Hypothalamus (tissue), 51 donors: ENCODE measurements around the gene AGBL4.
"Not testable (repeated sequence)": the region's sequence is repeated elsewhere in the genome, so short reads cannot be mapped to it uniquely, and the experiment has no call there.

ENCODE experiments used
- DNase-seq, 51 donors: peaks; one replicate each; lab custom pipeline; 2025; lab: John Stamatoyannopoulos, UW

AGBL4 gene

DNA sequence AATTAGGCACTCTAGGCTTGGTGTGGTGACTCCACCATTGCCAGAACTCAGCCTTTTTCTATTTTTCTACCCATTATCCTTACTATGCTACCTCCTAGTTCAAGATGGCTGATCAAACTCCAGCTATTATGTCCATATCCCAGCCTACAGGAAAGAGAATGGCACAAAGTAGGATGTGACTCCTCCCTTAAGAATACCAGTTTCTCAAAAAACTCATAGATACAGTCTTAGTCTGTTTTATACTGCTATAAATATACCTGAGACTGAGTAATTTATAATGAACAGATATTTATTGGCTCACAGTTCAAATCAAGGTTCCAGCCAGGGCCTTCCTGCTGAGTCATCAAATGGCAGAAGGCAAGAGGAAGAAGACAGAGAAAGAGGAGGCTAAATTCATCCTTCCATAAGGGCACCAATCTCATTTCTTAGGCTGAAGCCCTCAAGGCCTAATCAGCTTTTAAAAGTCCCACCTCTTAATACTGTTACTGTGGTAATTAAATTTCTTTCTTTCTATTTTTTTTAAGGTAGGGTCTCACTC lies 704.3 kb downstream of the AGBL4 start:
- no peak for DNase-seq

DNA sequence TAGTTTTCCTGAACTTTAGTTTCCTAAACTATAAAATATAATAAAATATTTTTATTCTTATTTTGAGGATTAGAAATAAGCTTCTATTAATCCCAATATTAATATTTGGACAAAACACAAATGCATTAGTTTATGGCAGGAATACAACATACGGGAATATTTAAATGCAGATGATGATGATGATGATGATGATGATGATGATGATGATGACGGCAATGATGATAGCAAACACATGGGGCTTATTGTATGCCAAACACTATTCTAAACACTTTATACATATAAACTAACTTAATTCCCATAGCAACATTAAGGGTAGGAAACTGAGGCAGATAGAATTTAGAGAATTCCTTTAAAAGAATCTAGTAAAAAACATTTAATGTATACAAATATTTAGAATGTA lies 705.5 kb downstream of the AGBL4 start:
- DNase-seq: no peak

DNA sequence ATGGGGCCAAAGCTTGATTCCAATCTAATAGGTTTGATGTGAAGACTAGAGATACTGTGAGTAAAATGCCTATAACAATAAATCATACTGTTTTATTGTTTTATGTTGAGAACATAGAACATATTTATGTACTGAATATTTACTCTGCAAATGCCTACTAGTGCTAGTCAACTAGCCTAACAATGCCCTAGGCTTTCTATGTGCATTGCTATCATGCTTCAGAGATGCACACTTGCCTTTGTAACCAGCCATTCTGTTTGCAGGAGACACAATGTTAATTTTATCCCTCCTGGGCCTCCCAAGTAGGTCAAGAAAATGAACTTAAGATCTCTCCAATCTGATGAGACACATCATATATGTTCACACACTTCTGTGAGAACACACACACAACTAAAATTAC lies 716.3 kb downstream of the AGBL4 start:
- DNase-seq: no peak

DNA sequence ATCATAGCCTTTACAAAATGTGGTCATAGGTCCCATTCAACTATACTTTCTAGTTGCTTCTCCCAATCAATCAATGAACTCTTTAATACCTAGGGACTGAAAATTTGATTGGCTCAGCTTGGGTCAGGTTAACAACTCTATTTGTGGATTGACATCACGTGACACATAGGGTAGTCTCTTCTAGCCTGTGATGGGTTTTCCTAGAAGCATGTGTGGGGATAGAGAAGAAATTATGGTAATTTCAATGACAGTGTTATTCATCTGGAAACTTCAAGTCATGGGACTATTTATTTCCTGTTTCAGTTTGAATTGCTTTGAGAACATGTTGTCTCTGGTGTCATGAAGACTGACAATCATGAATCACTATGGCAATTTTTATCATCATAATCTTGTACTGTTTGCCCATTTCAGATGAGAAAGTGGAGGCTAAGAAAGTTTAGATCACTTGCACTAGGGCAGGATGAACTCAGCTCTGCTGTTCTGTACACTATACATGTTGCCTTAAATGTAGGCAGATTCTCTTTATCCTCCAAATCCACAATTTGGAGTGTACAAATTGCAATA lies 717.2 kb downstream of the AGBL4 start:
- no peak for DNase-seq

DNA sequence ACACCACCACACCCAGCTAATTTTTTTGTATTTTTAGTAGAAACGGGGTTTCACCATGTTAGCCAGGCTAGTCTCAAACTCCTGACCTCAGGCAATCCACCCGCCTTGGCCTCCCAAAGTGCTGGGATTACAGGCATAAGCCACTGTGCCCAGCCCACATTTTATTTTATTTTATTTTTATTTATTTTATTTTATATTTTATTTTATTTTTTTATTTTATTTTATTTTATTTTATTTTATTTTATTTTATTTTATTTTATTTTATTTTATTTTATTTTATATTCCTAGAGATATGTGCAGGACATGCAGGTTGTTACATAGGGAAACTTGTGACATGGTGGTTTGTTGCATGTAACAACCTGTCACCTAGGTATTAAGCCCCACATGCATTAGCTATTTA lies 721.4 kb downstream of the AGBL4 start:
- DNase-seq: not testable (repeated sequence)

DNA sequence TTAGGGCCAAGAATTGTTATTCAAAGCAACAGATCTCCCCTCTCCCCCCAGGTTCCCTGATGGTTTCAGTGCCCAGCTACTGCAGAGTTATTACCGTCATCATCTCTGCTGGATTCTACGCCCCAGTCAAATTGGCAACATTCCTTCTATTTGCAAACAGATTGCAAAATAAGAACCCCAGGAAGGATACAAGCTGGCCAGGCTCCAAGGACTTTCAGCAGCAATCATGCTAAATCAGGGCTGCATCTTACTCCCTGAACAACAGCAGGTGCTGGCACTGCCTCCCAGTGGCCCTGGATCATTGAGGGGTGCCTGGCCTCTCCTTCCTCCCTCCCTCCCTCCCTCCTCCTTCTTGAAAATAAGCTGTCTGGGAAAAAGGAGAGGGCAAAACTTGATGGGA lies 725.5 kb downstream of the AGBL4 start:
- peak in 12 of 51 donors; percentile 1 to 21 (median 6) for DNase-seq

DNA sequence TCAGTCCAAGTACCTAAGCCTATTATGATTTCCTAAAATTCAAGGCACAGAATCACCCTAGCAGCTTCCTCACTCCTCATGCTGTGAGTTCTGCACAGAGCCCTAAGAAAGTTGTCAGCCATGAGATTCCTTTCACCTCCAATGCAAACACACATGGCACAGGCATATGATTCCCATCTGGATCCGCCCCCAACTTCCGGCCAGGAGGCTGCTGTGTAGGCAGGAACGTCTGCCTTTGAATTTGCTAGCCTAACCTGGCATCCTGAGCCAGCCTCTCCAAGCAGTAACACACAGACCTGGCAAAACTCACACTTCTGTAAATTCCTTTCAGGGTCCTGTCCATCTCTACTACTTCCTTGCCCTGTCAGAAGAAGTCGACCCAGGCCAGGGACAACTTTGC lies 726.0 kb downstream of the AGBL4 start:
- peak in 2 of 51 donors; percentile 7 to 39 for DNase-seq

DNA sequence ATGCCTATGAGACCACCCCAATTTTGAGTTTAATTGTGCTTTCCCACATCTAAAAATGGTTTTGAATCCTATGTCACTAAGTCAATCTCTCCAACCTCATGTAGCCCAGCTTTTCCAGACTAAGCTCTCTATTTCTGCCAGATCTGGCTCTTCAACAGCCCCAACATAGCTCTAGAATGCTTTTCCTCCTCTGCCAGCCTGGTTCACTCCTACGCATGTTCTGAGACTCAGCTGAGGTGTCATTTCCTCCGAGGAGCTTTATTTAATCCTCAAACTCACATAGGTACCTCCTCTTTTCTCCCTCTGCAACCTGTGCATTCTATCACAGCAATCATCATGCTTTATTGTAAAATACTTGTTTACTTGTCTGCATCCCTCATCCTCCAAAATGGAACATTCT lies 729.2 kb downstream of the AGBL4 start:
- DNase-seq: peak in 2 of 51 donors; percentile 8 to 18

DNA sequence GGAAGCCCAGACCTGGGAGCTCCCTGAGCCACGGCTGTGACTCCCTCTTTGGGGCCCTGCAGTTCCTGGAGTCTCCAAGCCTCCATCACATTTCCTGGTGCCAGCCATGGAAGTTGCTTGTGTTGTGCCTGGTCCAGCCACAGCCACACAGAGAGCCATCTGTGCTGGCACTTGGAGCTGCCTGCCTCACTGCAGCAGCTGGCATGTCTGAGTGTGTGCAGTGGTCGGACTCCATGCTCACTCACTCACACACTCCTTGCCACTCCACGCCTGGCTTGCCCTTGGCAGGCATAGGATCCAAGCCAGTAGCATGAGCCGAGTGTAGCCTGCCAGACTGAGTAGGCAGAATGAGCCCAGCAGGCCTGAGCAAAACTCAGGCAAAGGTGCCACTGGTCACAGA lies 730.7 kb downstream of the AGBL4 start:
- DNase-seq: peak in 1 of 51 donors; percentile 4

DNA sequence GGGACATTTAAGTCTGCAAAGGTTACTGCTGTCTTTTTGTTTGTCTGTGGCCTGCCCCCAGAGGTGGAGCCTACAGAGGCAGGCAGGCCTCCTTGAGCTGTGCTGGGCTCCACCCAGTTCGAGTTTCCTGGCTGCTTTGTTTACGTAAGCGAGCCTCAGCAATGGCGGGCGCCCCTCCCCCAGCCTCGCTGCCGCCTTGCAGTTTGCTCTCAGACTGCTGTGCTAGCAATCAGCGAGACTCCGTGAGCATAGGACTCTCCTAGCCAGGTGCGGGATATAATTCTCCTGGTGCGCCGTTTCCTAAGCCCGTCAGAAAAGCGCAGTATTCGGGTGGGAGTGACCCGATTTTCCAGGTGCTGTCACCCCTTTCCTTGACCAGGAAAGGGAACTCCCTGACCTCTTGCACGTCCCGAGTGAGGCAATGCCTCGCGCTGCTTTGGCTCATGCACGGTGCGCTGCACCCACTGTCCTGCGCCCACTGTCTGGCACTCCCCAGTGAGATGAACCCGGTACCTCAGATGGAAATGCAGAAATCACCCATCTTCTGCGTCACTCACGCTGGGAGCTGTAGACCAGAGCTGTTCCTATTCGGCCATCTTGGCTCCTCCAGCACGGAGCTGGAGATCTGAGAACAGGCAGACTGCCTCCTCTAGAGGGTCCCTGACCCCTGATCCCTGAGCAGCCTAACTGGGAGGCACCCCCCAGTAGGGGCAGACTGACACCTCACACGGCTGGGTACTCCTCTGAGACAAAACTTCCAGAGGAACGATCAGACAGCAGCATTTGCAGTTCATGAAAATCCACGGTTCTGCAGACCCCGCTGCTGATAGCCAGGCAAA lies 766.3 kb downstream of the AGBL4 start:
- DNase-seq: not testable (repeated sequence)

DNA sequence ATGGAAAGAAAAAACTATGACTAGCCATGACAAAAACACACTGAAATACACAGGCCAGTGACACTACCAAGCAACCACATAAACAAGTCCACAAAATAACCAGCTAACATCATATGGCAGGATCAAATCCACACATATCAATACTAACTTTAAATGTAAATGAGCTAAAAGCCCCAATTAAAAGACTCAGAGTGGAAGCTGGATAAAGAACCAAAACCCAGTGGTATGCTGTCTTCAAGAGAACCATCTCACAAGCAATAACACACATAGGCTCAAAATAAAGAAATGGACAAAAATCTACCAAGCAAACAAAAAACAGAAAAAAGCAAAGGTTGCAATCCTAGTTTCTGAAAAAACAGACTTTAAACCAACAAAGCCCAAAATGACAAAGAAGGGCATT lies 770.8 kb downstream of the AGBL4 start:
- DNase-seq: no peak

DNA sequence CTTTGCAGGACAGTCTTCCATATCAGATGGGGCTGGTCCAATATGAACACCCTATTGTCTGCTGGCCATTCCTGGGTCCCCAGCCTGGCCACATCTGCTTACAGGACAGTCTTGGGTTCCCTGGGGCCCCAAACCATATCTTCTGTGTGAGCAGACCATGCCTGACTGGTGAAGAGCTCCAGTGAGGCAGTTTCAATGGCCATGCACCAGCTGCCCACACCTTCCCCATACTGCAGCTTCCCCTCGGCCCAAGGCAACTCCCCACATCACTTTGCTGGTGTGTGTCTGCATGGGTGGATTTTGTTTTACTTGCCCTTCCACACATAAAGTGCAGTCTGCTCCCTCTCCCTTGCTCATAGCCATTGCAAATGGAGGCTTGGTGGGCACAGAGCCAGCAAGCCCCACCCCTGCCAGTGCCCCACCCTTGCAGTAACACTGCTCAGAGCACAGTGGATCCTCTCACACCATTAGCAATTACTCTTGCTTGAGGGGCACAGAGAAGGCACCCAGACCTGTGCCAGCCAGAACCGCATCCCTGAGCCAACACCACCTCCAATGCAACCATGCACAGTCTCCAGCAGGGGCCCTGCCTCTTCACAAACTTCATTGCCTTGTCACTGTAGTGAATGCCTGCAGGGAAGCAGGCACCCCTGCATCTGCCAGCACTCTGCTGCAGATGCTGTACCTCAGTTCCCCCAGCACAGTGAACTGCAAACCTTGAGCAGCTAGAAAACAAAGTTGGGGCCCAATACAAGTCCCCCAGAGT lies 772.6 kb downstream of the AGBL4 start:
- DNase-seq: no peak

DNA sequence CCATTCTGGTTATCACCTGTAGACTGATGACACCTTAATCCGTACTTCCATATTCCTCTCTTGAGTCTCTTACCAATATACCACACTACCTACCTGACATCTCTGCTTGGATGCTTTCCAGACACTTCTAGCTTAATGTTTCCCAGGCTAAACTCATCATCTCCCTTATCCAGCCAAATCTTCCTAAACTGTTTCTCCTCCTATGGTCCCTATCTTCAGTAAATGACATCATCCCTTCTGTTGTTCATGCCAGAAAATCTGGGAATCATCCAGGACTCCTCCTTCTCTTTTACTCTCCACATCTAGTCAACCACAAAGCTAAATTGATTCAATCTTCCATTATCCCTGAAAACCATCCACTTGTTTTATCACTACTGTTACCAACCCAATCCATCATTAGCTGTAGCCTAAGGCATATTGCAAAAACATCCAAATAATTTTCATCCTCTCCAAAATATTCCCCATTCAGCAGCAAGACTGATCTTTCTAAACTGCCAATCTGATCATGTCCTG lies 783.0 kb downstream of the AGBL4 start:
- DNase-seq: no peak

DNA sequence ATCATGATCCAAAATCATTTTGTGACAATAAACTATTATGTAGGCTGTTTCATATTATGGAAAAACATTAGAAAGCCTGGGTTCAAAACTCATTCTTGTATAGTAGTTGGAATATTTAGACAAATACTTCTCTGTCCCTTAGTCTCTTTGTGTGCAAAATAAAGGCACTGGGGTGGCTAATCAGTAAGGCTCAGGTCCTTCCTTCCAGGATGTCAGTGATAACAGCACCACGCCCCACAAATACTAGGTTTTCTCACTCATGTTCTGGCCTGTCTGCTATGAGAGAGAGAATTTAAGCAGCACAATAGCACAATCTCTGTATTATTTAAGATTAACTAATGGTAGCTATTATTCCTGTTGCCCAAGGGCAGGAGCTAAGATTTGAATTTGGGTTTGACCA lies 788.8 kb downstream of the AGBL4 start:
- DNase-seq: no peak

DNA sequence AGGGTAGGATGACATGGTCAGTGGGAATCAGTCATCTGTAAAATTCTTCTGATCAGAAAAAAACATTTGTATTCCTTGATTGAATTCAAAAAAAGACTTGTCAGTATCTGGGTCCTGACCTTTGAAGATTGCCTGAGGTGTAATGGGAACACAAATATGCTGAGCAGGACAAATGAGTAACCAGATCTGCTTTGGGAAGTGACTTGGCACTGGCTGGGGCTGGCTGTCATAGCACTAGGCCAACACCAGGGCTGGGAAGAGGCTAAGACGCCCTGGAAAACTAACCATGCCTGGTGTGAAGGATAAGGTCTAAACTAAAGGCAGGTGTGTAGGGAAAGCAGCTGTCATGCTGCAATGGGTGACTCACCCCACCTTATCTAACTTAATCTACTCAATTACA lies 794.2 kb downstream of the AGBL4 start:
- no peak for DNase-seq

DNA sequence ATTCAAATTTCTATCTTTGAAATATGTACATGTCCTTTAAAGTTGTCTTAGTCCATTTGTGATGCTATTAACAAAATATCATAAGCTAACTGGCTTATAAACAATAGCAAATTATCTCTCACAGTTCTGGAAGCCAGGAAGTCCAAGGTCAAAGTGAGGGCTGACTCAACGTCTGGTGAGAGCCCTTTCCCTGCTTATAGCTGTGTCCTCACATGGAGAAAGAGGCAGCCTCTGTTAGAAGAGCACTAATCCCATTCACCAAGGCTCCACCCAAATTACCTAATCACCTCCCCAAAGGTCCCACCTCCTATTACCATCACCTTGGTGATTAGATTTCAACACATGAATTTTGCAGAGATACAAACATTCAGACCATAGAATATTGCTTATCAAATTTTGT lies 797.0 kb downstream of the AGBL4 start:
- no peak for DNase-seq

DNA sequence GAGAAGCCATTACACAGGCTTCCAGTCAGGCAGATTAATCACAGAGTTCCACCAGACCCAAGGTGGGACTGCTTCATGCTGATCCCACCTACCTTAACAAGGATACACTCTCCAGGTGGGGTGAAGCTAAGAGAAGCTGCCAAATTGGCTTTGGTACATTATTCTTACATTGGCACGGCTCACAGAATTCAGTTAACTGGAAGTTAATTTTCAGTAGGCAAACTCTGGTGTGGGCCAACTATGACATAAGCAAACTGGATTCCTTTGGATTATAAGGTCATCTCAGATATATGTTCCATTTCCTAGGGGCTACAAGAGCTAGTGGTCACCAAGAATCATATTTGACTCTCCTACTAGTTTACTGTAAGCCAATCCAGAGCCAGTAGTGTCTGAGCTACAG lies 798.3 kb downstream of the AGBL4 start:
- no peak for DNase-seq

DNA sequence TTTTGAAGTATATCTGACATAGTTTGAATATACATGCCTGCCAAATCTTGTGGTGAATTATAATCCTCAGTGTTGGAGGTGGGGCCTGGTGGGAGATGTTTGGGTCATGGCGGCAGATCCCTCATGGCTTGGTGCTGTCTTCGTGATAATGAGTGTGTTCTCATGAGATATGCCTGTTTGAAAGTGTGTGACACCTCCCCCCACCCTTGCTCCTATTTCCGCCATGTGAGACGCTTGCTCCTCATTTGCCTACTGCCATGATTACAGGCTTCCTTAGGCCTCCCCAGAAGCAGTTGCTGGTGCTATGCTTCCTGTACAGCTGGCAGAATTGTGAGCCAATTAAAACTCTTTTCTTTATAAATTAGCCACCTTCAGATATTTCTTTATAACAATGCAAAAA lies 810.5 kb downstream of the AGBL4 start:
- no peak for DNase-seq

DNA sequence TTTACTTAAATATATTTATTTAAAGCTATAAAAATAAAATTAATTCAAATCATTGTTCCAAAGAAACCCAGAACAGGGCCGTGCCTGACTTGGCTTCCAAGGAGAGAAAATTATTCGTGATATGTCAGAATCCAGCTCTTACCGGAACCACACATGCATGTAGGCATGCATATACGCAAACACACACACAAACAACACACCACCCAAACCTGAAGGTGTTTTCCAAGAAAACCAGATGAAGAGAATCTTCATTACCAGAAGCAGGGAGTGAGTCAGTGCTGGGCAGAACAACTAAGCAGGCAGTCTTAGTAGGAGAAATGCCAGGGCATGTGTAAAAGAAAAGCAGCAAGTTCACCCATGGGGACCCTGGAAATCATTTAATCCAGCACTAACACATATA lies 815.0 kb downstream of the AGBL4 start:
- DNase-seq: no peak

DNA sequence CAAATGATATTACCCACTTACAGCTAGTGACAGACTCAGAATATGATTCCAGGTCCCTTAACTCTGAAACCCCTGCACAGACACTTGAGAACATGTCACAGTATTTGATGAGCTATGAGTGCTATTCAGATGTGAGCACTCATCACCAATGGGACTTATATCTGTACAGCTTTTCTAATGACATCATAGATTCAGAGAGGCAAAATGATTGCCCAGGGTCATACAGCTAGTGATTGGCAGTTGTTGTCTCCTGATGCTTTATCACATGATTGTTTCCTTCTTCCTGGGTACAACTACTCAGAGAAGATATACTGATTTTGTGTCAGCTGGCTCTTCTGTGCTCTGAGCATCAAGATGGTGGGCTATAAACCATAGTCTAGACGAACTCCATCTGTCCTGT lies 819.0 kb downstream of the AGBL4 start:
- DNase-seq: no peak

DNA sequence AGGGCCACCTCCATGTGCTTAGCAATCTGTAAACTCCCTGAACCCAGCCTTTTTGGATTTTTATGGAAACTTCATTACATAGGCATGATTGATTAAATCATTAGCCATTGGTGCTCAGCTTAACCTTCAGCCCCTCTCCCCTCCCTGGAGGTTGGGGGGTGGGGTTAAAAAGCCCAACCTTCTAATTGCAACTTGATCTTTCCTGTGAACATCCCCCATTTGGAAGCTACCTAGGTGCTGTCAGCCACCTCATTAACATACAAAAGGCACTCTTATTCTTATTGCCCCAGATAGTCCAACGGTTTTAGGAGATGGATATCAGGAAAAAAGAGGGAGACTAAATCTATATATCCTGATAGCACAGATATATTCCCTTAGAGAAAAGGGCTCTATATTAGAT lies 823.0 kb downstream of the AGBL4 start:
- DNase-seq: no peak
